ENCODE results near the gene NTN1.
"Not testable (repeated sequence)": the region's sequence is repeated elsewhere in the genome, so short reads cannot be mapped to it uniquely, and the experiment has no call there.

NTN1 gene

DNA sequence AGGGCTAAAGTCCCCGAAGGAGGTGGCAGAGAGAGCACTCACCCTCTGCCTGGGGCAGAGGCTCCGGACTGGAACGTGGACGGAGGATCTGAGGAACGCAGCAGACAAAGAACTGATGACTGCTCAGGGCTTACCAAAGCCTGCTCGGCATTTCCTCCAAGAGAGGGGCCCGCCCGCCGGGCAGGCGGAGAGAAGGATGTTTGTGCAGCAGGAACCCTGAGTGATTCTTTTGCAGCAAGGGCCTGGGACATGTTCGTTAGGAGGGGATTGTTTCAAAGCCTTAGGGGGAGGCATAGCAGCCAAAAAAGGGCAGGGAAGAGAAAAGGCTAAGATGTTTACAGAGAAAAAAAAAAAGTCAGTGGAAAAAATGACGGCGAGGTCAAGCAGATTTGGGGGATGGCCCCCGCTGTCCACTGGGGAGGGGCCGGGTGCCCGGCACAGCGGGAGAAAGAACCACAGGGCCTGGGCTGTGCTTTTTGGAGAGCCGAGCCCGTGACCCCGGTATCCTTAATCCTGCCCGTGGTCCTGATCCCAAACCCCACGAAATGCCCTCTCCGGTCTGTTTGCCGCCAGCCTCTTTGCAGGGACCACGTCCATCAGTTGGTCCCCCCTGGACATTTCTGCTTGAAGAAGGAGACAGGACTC, 129.3 kb downstream of the NTN1 start:
- no peak for FAIRE-seq
- no peak for DNase-seq (ENCODE audit: insufficient read length, low spot score)

DNA sequence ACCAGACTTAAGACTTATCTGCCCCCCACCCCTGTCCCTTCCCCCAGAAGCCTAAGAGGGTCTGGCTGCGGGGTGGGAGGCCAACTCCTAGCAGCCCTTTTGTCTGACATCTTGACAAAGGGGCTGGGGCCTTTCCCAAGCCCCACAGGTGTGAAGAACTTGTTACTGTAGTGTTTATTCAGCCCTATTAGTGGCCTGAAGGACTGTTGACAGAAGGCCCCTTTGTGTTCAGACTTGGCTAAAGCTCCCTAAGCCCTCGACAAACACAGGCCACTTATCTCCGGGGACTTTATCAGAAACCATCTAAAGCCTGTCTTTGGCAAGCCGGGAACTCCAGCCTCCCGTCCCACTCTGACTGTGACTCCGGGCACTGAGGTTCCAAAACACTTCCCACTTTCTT, 129.8 kb downstream of the NTN1 start:
- no peak for FAIRE-seq
- no peak for DNase-seq (ENCODE audit: insufficient read length, low spot score)

DNA sequence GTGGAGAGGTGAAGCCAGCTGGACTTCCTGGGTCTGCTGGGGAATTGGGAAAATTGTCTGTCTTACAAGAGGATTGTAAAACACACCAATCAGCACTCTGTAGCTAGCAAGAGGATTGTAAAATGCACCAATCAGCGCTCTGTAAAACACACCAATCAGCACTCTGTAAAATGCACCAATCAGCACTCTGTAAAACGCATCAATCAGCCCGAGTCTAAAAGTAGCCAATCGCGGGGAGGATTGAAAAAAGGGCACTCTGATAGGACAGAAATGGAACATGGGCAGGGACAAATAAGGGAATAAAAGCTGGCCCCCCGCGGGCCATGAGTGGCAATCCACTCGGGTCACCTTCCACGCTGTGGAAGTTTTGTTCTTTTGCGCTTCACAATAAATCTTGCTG, 130.4 kb downstream of the NTN1 start:
- FAIRE-seq; DNase-seq (ENCODE audit: insufficient read length, low spot score): not testable (repeated sequence)

DNA sequence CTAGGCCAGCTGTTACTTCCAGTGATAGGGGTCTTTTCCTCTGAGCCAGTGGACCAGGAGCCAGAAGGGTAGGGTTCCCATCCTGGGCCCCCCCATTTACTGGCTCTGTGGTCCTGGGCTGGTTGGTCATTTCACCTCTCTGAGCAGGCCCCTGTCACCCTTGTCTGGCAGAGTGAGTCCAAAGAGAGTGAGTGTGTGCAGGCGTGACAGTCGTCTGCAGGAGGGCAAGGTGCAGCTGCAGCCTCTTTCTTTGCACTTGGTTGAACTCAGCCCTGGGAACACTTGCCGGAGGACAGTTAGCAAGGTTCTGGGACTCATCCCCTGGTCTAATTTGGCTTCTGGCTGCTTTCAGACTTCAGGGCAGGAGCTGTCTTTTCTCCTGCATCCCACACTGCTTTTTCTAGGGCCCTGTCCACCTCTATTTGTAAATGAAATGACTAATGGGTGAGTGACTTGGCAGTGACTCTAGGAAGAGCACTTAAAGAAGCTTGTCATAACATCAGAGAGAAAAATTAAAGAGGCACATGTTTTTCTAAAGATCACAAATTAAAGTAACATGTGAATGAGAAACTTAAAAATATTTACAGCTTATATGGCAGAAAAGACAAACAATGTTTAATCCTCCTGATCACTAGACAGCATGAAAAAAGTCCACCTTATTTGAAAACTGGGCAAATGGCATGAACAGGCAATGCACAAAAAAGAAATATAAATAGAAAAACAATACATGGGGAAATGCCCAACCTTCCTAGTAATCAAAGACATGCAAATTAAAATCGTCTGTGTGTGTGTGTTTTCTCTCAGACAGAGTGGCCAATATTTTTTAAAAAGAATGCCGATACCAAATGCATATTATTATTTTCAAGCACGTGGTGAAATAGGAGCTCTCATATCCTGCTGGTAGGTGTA, 137.5 kb downstream of the NTN1 start:
- DNase-seq (ENCODE audit: insufficient read length, low spot score) = no peak
- FAIRE-seq = no peak

DNA sequence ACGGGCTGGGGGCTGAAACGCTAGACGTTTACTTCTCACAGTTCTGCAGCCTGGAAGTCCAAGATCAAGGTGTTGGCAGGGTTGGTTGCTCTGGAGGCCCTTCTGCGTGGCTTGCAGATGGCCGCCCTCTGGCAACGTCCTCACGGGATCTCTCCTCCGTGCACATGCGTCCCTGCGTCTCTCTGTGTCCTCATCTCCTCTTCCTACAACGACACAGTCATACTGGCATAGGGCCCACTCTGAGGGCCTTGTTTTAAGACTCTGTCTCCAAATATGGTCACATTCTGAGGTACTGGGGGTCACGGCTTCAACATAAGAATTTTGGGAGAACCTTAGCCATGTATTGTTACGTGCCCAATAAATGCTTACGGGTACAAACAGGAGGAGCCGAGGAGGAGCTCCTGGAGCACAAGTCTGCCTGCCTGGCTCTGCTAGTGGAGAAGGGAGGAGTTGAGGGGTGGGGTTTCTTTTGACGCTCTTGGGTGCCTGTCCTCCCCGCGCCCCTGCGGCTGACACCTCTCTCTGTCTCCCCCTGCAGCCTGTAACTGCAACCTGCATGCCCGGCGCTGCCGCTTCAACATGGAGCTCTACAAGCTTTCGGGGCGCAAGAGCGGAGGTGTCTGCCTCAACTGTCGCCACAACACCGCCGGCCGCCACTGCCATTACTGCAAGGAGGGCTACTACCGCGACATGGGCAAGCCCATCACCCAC, 141.1 kb downstream of the NTN1 start:
- FAIRE-seq = no peak
- DNase-seq (ENCODE audit: insufficient read length, low spot score) = no peak

DNA sequence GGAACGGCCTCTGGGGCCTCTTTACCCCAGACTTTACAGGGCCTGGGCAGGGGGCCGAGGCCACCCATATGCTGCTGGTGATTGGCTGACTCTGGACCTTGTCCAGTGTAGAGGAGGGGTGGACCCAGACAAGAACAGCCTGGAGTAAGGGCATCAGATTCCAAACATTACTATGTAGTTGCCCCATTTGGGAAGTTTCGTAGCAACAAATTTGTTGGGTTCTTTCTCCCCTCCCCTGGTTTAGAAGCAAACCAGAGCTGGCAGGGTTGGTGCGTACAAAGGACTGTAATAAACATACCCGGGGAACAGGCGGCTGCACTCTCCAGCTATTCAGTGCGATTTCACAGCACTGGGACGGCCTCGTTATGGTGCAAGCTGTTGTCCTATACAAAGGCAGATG, 145.5 kb downstream of the NTN1 start:
- DNase-seq (ENCODE audit: insufficient read length, low spot score) = no peak
- FAIRE-seq = no peak

DNA sequence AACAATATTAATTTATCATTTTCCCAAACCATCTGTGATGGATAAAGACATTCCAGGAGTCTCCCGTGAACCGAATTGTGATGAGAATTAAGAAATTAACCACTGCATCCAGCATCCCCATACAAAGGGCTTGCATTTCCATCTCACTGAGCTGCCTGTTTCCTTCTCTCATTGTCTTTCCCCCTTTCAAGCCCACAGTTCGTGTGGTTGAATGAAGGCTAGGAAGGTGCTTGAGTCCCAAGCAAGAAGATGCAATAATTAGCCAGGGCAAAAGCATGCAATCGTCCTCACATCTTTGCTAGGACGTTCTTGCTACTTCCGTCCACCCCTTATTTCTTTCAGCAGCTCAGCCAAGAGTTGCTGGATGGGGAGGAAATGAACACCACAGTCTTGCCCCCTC, 146.1 kb downstream of the NTN1 start:
- DNase-seq (ENCODE audit: insufficient read length, low spot score) (no peak), FAIRE-seq (no peak)

DNA sequence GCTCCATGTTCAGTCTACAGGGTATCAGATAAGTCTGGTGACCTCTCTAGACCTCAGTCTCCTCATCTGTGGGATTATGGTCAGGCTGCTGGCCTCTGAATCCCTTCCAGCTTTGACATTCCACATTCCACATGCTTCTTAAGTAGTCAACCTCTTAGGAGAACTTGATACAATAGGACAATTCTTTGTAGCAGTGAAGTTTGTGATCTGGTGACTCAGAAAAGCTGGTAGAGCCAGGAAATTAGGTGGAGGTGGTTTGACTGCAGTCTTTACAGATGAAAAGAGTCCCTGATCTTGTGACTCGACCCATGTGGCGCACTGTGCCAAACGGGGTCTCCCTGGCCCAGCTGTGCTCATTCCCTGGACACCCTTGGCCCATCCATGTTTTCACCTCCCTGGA, 147.8 kb downstream of the NTN1 start:
- DNase-seq (ENCODE audit: insufficient read length, low spot score) (no peak), FAIRE-seq (no peak)

DNA sequence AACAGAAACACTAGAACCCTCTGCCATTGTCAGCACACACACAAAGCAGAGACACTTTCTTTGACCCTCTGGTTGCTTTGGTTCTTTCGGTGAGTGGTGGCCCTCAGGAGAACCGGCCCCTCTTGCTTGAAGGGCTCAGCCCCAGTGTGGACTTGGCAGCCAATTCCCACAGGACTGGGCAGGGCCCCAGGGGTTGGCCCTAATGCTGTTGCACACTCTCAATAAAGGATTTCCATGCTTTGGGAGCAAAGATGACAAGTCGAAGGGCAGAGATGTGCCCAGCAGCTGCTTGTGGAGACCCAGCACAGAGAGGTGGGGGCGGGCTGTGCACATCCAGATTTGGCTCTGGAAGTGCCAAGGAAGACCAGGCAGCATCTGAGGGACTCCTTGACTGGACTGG, 149.0 kb downstream of the NTN1 start:
- FAIRE-seq (no peak), DNase-seq (ENCODE audit: insufficient read length, low spot score) (no peak)

DNA sequence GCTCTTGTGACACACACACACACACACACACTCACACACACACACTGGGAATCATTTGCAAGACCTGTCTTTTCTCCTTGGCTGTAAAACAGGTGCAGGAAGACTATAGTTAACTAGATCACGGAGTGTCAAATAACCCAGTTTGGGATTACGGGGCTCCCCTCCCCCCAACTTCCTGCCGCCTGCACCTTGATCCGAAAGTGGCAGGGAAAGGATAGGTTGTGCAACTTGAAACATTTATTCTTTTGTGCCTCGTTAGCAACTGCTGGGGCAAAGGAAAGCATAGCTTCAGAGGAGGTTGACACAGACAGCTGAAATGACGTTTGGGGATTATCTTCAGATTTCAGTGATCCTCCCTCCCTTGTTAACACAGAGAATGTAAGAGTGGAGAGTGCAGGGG, 149.5 kb downstream of the NTN1 start:
- FAIRE-seq (no peak), DNase-seq (ENCODE audit: insufficient read length, low spot score) (no peak)

DNA sequence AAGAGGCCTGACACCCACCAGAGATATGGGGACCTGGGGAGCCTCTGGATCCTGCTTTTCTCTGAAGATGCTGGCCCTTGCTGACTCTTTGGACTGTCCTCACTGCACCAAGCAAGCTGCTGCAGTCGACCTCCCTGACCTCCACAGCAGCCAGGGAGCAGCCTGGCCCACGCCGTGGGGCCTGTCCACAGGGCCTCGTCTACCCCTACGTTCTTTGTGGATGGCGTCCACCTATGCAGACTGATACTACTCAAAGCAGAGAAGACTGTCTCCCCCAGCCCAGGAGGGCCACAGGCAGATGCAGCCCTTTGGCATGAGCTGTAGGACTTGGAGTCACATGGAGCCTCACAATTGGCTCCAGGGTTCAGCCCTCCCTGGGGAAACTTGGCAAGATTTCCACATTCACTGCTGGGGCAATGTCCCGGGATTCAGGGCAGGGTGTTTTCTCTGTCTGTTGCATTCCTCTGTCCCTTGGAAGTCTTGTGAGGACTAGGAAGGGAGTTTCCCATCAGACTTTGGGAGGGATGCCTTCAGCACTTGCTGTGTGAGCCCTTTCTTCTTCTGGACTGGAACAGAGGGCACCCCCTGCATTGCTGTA, 152.2 kb downstream of the NTN1 start:
- FAIRE-seq (no peak), DNase-seq (ENCODE audit: insufficient read length, low spot score) (no peak)

DNA sequence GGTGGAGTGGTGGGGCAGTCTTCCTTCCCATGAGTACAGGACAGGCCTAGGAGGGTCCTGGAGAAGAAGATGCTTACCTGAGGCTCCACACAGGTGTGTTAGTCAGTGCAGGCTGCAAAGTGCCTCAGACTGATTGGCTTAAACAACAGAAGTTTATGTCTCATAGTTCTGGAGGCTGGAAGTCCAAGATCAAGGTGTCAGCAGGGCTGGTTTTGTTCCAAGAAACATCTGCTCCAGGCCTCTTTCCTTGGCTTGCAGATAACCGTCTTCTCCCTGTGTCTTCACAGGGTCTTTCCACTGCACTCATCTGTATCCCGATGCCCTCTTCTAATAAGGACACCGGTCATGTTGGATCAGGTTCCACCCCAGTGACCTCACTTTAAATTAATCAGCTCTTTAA, 153.0 kb downstream of the NTN1 start:
- no peak for DNase-seq (ENCODE audit: insufficient read length, low spot score)
- no peak for FAIRE-seq

DNA sequence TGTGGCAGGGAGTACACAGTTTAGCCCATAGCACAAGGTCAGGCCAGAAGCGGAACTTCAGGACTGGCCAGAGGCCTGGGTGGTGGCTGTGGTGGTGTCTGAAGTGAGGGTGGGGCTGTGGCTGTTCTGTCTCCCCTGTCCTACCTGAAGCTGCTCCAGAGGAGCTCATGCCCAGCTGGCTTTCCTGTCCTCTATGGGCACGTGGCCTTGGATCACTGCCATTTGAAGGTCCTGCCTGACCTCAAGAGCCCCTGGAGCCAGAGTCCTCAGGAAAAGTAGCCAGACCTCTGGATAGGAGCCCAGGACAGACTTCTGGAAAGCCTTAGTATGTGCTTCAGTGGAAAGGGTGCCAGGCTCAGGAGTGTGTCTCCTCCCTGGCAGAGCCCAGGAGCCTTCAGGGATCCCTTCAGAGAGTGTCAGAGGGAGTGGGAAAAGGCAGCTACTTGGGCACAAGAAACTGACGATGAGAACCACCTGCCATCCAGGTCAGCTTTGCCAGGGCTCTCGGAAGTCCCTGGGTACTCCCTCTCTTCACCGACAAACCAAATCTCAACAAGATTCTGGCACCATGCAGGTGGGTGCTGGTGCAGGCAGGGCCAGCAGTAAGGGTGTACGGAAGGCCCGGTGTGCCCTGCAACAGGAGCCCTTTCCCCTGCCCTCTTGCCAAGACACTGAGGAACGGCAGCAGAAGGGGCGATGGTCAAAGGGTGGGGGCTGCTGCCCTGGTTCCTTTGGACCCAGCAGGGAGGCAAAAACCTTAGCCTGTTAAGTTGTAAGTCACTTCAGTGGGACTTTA, 153.7 kb downstream of the NTN1 start:
- FAIRE-seq (no peak), DNase-seq (ENCODE audit: insufficient read length, low spot score) (no peak)

DNA sequence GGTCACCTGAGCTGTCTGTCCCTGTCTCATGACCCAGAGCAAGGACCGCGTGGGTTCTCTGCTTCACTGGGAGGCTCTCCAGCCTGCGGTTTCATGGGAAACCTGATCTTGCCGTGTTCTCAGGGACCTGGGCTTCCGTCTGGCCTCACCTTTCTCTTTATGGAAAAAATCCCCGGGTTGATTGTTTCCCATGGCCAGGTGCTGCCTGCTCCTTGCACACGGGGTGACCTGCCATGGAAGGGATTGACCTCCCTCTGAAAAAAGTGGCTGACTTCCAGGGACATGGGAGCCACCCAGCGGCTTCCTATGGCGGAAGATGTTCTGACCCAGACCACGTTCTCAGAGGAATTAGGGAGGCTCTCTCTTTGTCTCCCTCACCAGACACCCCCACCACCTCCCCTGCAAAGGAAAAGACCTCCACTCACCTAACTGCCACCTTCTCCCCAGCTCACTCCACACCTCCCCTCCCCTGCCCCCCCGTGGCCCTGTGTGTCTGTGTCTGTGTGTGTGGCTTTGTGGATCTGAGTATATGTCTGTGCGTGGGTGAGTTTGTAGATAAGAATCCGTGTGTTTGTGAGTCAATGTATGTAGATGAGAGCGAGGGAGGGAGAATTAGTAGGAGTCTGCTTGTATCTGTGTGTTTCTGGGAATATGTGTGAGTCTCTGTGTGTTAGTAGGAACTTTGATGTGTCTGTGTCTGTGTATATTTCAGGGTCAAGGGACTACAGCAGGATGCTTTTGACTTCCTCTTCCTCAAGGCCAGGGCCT, 154.6 kb downstream of the NTN1 start:
- no peak for FAIRE-seq
- DNase-seq (ENCODE audit: insufficient read length, low spot score) = no peak

DNA sequence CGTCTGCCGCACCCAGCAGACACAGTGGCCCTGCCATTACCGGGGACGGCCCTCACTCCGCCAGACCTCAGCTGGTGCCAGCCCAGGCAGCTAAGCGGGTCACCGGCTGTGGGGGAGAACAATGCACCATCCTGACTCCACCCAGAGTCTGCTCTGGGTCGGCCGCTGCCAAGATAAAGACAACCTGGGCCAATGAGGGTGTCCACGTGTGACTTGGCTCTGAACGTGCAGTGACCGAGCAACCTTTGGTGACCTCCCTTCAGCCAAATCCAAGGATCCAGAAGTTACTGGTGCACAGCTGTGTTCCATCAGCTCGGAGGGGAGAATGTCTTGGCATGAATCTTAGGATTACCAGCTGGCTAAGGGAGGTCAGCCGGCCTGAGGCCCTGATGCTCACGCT, 155.9 kb downstream of the NTN1 start:
- DNase-seq (ENCODE audit: insufficient read length, low spot score) (no peak), FAIRE-seq (no peak)

DNA sequence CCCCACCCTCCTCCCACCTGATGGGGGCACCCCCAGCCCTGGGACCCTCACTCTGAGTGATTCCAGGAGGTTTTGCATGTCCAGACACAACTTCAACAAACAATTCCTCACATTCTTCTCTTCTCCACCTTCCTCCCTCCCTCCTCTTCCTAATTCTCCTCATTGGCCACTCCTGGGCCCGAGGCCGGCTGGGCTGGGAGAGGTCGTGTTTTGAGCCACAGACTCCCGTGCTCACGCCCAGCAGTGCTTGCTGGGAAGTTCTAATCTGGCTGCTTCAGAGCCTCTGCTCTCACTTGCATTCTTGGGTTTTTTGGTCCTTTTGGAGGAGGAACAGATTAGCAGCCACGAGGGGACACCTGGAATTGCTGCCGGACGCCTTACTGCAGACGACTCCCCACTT, 157.0 kb downstream of the NTN1 start:
- no peak for FAIRE-seq

DNA sequence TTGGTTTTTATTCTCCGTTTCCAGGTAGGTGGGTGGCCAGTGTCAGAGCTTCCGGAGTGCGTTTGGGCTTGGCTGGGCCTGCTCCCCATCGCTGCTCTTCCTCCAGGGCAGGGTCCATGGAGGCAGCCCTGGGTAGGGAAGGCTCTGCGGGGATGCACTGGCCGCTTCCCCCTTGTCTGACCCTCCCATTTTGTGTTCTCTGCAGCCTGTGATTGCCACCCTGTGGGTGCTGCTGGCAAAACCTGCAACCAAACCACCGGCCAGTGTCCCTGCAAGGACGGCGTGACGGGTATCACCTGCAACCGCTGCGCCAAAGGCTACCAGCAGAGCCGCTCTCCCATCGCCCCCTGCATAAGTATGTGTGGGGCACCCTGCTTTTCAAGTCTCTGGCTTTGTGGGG, 158.3 kb downstream of the NTN1 start:
- FAIRE-seq (no peak), DNase-seq (ENCODE audit: insufficient read length, low spot score) (no peak)

More for the DNA sequence above, 157.0 kb downstream of the NTN1 start:
- no peak for DNase-seq (ENCODE audit: insufficient read length, low spot score)

DNA sequence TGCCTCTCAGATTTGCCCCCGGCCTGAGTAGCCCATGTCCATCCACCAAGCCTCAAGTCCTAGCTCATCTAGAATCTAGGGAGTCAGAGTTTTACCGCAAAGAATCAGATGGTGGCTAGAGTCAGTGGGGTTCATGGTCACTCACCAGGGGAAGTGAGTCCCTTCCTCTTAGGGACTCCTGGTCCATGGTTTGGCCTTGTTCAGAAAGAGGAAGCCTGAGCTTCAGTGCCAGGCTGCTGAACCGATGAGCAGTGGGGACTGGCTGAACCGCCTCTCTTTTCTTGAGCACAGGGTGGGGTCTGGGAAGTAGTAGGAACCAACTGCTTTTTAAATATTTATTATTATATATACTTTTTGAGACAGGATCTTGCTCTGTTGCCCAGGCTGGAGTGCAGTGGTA, 160.3 kb downstream of the NTN1 start:
- FAIRE-seq = no peak
- no peak for DNase-seq (ENCODE audit: insufficient read length, low spot score)

DNA sequence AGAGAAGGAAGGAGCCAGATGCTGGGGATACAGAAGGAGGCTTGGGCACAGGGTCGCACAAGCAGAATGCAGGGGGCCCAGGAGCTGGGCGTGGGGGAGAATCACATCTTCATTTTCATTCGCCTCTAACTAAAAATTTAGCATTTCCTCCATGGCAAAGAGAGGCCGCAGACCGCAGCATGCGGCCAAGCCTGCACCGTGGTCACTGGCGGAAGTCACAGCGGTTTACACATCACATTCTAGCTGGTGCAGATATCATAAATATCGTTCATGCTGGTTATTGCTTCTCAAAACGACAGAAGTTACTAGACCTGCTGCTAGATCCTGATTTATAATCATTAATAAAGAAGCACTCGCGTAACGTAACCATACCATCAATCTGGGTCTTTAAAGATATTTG, 162.0 kb downstream of the NTN1 start:
- FAIRE-seq (no peak), DNase-seq (ENCODE audit: insufficient read length, low spot score) (no peak)

DNA sequence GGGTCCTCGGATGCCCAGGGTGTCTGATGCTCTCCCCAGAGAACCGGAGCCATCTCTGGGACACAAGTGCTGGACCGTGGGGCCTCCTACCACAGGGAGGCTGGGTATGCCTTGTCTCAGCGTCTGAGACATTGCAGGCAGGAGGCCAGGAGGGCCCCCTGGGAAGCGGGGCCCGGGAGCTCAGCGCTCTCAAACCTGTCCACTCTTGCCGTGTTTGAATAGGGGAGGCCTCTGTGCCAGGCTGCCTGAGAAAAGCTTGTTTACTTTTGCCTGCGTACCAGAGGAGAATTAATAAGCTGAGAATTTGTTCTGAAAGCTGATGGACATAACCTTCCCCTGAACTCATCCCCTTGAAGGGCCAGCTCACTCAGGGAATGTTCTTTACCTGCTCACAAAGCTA, 163.8 kb downstream of the NTN1 start:
- DNase-seq (ENCODE audit: insufficient read length, low spot score) (no peak), FAIRE-seq (no peak)
